HG02571 (cell line): Measurements from ENCODE around the gene SMARCA2.

ENCODE experiments used
- ATAC-seq: cut with Tn5 transposase; IDR thresholded peaks from one replicate; pipeline ENCODE4 v1.9.1; 2021; ENCODE audit warnings: mild to moderate bottlenecking, moderate library complexity; ENCODE audit not compliant: unreplicated experiment

SMARCA2 gene

GRCh38 chr9:2164268-2164667, 149.1 kb downstream of the SMARCA2 start:
- no peak for ATAC-seq

- ATAC-seq, result no peak
Observed at GRCh38 chr9:2166203-2166602, 151.1 kb downstream of the SMARCA2 start.

- ATAC-seq, result no peak
Observed at GRCh38 chr9:2169035-2169434, 153.9 kb downstream of the SMARCA2 start.

- no peak for ATAC-seq
Observed at GRCh38 chr9:2170722-2171121, 155.6 kb downstream of the SMARCA2 start.

- no peak for ATAC-seq
Observed at GRCh38 chr9:2173170-2173569, 158.0 kb downstream of the SMARCA2 start.

GRCh38 chr9:2173861-2174260, 158.7 kb downstream of the SMARCA2 start:
- no peak for ATAC-seq

- no peak for ATAC-seq
Observed at GRCh38 chr9:2174306-2174705, 159.2 kb downstream of the SMARCA2 start.

- ATAC-seq, result no peak
Observed at GRCh38 chr9:2174911-2175310, 159.8 kb downstream of the SMARCA2 start.

- ATAC-seq, result no peak
Observed at GRCh38 chr9:2177121-2177520, 162.0 kb downstream of the SMARCA2 start.

- no peak for ATAC-seq
Observed at GRCh38 chr9:2178034-2178734, 163.0 kb downstream of the SMARCA2 start.

GRCh38 chr9:2179567-2179966, 164.4 kb downstream of the SMARCA2 start:
- no peak for ATAC-seq

- no peak for ATAC-seq
Observed at GRCh38 chr9:2180154-2180553, 165.0 kb downstream of the SMARCA2 start.

- ATAC-seq, result no peak
Observed at GRCh38 chr9:2180704-2181103, 165.6 kb downstream of the SMARCA2 start.

GRCh38 chr9:2181792-2182191, 166.6 kb downstream of the SMARCA2 start:
- ATAC-seq, result no peak

GRCh38 chr9:2190939-2191608, 175.9 kb downstream of the SMARCA2 start:
- ATAC-seq, result no peak

- no peak for ATAC-seq
Observed at GRCh38 chr9:2191609-2191972, 176.4 kb downstream of the SMARCA2 start.

- no peak for ATAC-seq
Observed at GRCh38 chr9:2192356-2192979, 177.3 kb downstream of the SMARCA2 start.

GRCh38 chr9:2193552-2193951, 178.4 kb downstream of the SMARCA2 start:
- ATAC-seq, result no peak

GRCh38 chr9:2195211-2195610, 180.1 kb downstream of the SMARCA2 start:
- no peak for ATAC-seq

GRCh38 chr9:2196757-2197156, 181.6 kb downstream of the SMARCA2 start:
- no peak for ATAC-seq

GRCh38 chr9:2198956-2199635, 183.9 kb downstream of the SMARCA2 start:
- no peak for ATAC-seq
